DND-41 (cell line): ENCODE results near the gene GJB2.

Experiments used
- ATAC-seq: fragments of 200-7000 bp; cut with Tn5 transposase; 3 replicates; pipeline ENCODE4 v1.9.1; 2021; ENCODE audit warnings: low read depth; ENCODE audit not compliant: insufficient read depth
- DNase-seq: peaks from one replicate; pipeline ENCODE4 v3.0.0-alpha.2; 2020
- H2AFZ ChIP-seq: 2 replicates; pipeline ENCODE4 v1.6.0; 2012; ENCODE audit warnings: low read depth, low read length
- H3K27ac ChIP-seq: 2 replicates; pipeline ENCODE4 v1.5.1; 2012; ENCODE audit warnings: low read length, inconsistent platforms
- H3K27me3 ChIP-seq: fragments of 200-600 bp; sonication (generic); 2 replicates; pipeline ENCODE4 v1.6.0; 2012; ENCODE audit warnings: low read length, mild to moderate bottlenecking, inconsistent platforms; ENCODE audit not compliant: insufficient read depth, poor library complexity
- H3K36me3 ChIP-seq: 2 replicates; pipeline ENCODE4 v1.5.1; 2012; ENCODE audit warnings: low read length, inconsistent platforms; ENCODE audit not compliant: insufficient read depth
- H3K4me1 ChIP-seq: 2 replicates; pipeline ENCODE4 v1.5.1; 2012; ENCODE audit warnings: mild to moderate bottlenecking, low read length; ENCODE audit not compliant: insufficient read depth
- H3K4me2 ChIP-seq: 2 replicates; pipeline ENCODE4 v1.6.0; 2012; ENCODE audit warnings: mild to moderate bottlenecking, moderate library complexity, low read length, inconsistent platforms; ENCODE audit not compliant: insufficient read depth
- H3K4me3 ChIP-seq, 2 experiments: fragments of 200-600 bp in 1 of 2; shearing (Covaris generic) in 1 of 2; 2 replicates each; pipeline ENCODE4 v1.5.1; 2012 to 2016; ENCODE audit warnings: inconsistent platforms in 2 of 2, low read length in 2 of 2, mild to moderate bottlenecking in 2 of 2, low read depth in 1 of 2, moderate library complexity in 1 of 2
- H3K79me2 ChIP-seq: 2 replicates; pipeline ENCODE4 v1.6.0; 2012; ENCODE audit warnings: low read length, inconsistent platforms; ENCODE audit not compliant: insufficient read depth
- H3K9ac ChIP-seq: 2 replicates; pipeline ENCODE4 v1.6.0; 2012; ENCODE audit warnings: low read depth, mild to moderate bottlenecking, inconsistent platforms, low read length, moderate library complexity
- H3K9me3 ChIP-seq: 2 replicates; pipeline ENCODE4 v1.5.1; 2012; ENCODE audit warnings: low read length, moderate library complexity, mild to moderate bottlenecking, inconsistent platforms; ENCODE audit not compliant: insufficient read depth, severe bottlenecking
- H4K20me1 ChIP-seq: 2 replicates; pipeline ENCODE4 v1.6.0; 2012; ENCODE audit warnings: low read length; ENCODE audit not compliant: insufficient read depth
- EZH2 ChIP-seq: IDR thresholded peaks from 3 replicates; pipeline ENCODE4 v1.6.1; 2012; ENCODE audit warnings: borderline replicate concordance, low read depth, mild to moderate bottlenecking, moderate library complexity, low read length, inconsistent platforms; ENCODE audit not compliant: severe bottlenecking
- TF ChIP-seq, protein P1 (sequence below): IDR thresholded peaks from 2 replicates; pipeline ENCODE4 v1.5.1; 2012; ENCODE audit warnings: borderline replicate concordance, low read length, moderate library complexity, mild to moderate bottlenecking; ENCODE audit not compliant: poor library complexity, severe bottlenecking; ENCODE audit errors: extremely low read depth

Gene GJB2

GRCh38 chr13:20193162-20193906, 596 bp upstream of the GJB2 start:
- Histone ChIP-seq H3K27me3 (peaks cover 52% of the 10 kb centered on the region), H3K9ac (no peak overlapping the region), H3K27ac (no peak overlapping the region), H3K36me3 (no peaks in the 10 kb centered on the region), H3K9me3 (no peaks in the 10 kb centered on the region), H4K20me1 (no peaks in the 10 kb centered on the region; the same call in 1 of the 2 replicates), H3K79me2 (no peaks in the 10 kb centered on the region), H2AFZ (no peak overlapping the region), H3K4me3 (peak overlapping the region in 1 of 2 experiments; percentile 19; a peak in 2 of 4 replicates), H3K4me1 (peaks cover 11% of the 10 kb centered on the region), H3K4me2 (peak overlapping the region; percentile 53)
- DNase-seq (no peak), ATAC-seq (peak; percentile 57)
- TF ChIP-seq, protein P1, sequence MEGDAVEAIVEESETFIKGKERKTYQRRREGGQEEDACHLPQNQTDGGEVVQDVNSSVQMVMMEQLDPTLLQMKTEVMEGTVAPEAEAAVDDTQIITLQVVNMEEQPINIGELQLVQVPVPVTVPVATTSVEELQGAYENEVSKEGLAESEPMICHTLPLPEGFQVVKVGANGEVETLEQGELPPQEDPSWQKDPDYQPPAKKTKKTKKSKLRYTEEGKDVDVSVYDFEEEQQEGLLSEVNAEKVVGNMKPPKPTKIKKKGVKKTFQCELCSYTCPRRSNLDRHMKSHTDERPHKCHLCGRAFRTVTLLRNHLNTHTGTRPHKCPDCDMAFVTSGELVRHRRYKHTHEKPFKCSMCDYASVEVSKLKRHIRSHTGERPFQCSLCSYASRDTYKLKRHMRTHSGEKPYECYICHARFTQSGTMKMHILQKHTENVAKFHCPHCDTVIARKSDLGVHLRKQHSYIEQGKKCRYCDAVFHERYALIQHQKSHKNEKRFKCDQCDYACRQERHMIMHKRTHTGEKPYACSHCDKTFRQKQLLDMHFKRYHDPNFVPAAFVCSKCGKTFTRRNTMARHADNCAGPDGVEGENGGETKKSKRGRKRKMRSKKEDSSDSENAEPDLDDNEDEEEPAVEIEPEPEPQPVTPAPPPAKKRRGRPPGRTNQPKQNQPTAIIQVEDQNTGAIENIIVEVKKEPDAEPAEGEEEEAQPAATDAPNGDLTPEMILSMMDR = no peak
- TF ChIP-seq EZH2 = peak; percentile 64

- peaks cover 11% of the 10 kb centered on the region for H3K4me1 ChIP-seq
- H3K27ac ChIP-seq = no peak overlapping the region
- no peaks in the 10 kb centered on the region; the same call in 1 of the 2 replicates for H4K20me1 ChIP-seq
- no peaks in the 10 kb centered on the region for H3K36me3 ChIP-seq
- H3K79me2 ChIP-seq = no peaks in the 10 kb centered on the region
- H3K4me2 ChIP-seq = peak overlapping the region; percentile 53; the same call in 1 of the 2 replicates
- H2AFZ ChIP-seq = no peak overlapping the region
- DNase-seq (no peak), ATAC-seq (no peak)
- no peak overlapping the region for H3K9ac ChIP-seq
- H3K27me3 ChIP-seq = peaks cover 52% of the 10 kb centered on the region
- no peaks in the 10 kb centered on the region for H3K9me3 ChIP-seq
- TF ChIP-seq, protein P1 = no peak
- TF ChIP-seq EZH2 = peak; percentile 27
- H3K4me3 ChIP-seq = no peak overlapping the region
Observed at GRCh38 chr13:20192158-20192835, 441 bp downstream of the GJB2 start.

DNA sequence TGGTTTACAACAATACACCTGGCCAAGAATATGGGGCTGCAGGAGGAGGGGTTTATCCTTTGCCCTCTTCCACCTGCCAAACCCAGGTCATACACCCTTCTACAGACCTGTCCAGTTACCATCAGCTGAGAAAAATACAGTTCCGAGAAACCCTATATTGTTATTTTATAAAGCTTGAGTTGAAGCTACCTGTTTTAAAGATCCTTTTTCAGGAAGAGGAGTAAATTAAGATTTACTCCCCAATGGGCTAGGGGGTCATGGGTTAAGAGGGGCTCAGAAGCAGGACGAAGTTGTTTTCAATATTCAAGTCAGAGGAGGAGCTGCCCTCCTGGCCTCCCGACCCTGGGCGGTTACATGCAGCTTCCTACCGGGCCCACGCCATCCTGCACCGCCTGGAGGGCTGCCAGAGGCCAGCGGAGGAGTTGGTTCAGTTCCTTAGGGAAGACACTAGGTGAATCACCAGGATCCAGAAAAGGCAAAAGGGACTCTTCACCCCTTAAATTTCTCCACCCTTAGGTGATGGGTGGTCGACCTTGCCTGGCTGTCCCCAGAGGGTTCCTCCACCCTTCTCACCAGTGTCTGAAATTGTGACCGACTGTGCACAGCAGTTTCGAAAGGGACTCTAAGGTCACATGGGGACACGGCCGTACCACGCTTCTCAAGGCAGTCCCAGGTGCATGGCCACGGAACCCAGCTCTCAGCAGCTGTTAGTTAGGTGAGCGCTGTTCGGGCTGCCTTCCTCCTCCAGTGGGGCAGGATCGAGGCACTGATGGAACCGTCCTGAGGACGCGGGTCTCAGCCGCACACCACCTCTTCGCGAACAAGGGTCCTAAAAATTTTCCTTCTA, 1.2 kb downstream of the GJB2 start:
- H3K79me2 ChIP-seq = no peaks in the 10 kb centered on the region
- no peak for TF ChIP-seq EZH2
- TF ChIP-seq, protein P1 = no peak
- H3K27ac ChIP-seq = no peak overlapping the region
- no peak overlapping the region for H3K9ac ChIP-seq
- no peak overlapping the region for H3K4me3 ChIP-seq
- H3K27me3 ChIP-seq = peaks cover 52% of the 10 kb centered on the region
- ATAC-seq = no peak
- no peak overlapping the region for H2AFZ ChIP-seq
- no peak for DNase-seq
- peaks cover 11% of the 10 kb centered on the region for H3K4me1 ChIP-seq
- no peaks in the 10 kb centered on the region for H3K9me3 ChIP-seq
- no peaks in the 10 kb centered on the region; the same call in 1 of the 2 replicates for H4K20me1 ChIP-seq
- H3K36me3 ChIP-seq = no peaks in the 10 kb centered on the region
- H3K4me2 ChIP-seq = no peak overlapping the region
